Body of pancreas (tissue), 4 donors: Measurements from ENCODE around the gene GPR18.

Experiments used
- POLR2A ChIP-seq, 3 donors: fragments of 450-650 bp; IDR thresholded peaks; one replicate each; pipeline ENCODE4 v1.6.1; 2016; ENCODE audit warnings: antibody characterized with exemption in 3 of 3, mild to moderate bottlenecking in 2 of 3
- TF ChIP-seq, protein P1 (sequence below), 7 experiments: fragments of 450-650 bp in 4 of 7; fragments of 200-600 bp in 3 of 7; sonication (generic) in 3 of 7; IDR thresholded peaks; one replicate each; pipeline ENCODE4 v1.5.1; 2016 to 2019; ENCODE audit warnings: antibody characterized with exemption in 7 of 7

DNA sequence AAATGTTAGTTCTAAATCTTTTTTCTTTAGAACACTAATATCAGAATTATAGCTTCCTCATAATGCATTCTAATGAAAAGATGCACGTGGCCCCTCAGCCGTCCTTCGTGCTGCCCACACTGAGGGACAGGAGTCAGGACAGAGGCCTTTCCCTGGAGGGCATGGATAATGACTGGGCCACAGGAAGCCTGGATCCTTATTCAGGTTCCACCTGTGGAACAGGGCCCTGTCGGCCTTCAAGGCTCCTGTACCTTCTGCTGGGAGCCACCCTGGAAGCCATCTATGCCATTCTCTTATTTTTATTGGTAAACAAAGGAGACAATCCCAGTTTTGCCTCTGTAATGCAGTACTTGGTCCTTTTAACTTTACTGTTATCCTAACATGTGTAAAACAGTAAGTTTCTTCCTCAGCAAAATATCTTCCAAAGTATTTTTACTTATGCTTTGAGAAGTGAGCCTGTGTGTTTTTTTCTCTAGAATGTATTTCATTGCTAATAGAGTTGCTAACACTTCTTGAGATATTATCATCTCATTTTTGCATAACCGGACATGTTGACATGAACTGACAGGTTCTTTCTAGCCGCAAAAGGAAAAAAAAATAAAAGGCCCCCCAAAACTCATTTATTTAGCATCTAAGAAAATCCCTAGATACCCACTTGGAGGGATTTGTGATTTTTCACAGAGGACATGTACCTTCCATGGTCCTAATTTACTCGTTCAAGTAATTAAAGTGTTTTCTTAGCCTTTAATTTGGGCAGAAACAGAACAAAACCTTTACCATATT lies 43.1 kb upstream of the GPR18 start:
- TF ChIP-seq, protein P1, sequence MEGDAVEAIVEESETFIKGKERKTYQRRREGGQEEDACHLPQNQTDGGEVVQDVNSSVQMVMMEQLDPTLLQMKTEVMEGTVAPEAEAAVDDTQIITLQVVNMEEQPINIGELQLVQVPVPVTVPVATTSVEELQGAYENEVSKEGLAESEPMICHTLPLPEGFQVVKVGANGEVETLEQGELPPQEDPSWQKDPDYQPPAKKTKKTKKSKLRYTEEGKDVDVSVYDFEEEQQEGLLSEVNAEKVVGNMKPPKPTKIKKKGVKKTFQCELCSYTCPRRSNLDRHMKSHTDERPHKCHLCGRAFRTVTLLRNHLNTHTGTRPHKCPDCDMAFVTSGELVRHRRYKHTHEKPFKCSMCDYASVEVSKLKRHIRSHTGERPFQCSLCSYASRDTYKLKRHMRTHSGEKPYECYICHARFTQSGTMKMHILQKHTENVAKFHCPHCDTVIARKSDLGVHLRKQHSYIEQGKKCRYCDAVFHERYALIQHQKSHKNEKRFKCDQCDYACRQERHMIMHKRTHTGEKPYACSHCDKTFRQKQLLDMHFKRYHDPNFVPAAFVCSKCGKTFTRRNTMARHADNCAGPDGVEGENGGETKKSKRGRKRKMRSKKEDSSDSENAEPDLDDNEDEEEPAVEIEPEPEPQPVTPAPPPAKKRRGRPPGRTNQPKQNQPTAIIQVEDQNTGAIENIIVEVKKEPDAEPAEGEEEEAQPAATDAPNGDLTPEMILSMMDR (IDR thresholded peaks at IDR 0.05) = no peak
- no peak for TF ChIP-seq POLR2A (IDR thresholded peaks at IDR 0.05)
